Astrocyte of the spinal cord (primary cell): ENCODE data around the gene CNOT6L.

ENCODE experiments used
- DNase-seq: peaks from one replicate; pipeline ENCODE4 v3.0.0; 2011; ENCODE audit warnings: low read depth, low spot score
- H3K4me3 ChIP-seq: 2 replicates; pipeline ENCODE4 v1.5.1; 2011; ENCODE audit warnings: low read depth, mild to moderate bottlenecking, low read length, moderate library complexity
- in situ Hi-C: cut with HindIII; loops from 2 replicates; pipeline ENCODE4 v1.10.0; 2017; ENCODE audit warnings: low sequenced_read_pairs
- TF ChIP-seq, protein P1 (sequence below): IDR thresholded peaks from 2 replicates; pipeline ENCODE4 v1.5.1; 2012; ENCODE audit warnings: low read depth, mild to moderate bottlenecking, low read length, inconsistent platforms

Gene CNOT6L

DNA sequence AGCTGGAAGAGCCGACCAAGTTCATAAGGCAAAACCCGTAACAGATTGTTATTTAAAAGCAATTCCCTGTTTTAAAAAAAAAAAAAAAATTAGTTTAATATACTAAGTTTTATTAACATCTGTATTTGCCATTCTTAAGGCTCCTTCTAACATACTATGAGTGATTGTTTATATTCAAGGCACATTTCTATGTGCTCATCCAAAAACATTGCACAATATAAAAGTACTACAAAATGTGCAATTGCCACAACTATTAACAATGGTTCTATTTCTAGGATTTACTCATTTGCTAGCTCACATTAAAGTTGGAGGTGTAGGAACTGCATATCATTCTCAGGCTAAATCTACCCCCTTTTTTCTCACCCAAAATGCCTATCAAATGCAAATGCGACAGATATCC, 46.1 kb downstream of the CNOT6L start:
- no peak for DNase-seq
- H3K4me3 ChIP-seq: no peak overlapping the region
- TF ChIP-seq, protein P1, sequence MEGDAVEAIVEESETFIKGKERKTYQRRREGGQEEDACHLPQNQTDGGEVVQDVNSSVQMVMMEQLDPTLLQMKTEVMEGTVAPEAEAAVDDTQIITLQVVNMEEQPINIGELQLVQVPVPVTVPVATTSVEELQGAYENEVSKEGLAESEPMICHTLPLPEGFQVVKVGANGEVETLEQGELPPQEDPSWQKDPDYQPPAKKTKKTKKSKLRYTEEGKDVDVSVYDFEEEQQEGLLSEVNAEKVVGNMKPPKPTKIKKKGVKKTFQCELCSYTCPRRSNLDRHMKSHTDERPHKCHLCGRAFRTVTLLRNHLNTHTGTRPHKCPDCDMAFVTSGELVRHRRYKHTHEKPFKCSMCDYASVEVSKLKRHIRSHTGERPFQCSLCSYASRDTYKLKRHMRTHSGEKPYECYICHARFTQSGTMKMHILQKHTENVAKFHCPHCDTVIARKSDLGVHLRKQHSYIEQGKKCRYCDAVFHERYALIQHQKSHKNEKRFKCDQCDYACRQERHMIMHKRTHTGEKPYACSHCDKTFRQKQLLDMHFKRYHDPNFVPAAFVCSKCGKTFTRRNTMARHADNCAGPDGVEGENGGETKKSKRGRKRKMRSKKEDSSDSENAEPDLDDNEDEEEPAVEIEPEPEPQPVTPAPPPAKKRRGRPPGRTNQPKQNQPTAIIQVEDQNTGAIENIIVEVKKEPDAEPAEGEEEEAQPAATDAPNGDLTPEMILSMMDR: no peak
- in situ Hi-C loops: no loop called here

DNA sequence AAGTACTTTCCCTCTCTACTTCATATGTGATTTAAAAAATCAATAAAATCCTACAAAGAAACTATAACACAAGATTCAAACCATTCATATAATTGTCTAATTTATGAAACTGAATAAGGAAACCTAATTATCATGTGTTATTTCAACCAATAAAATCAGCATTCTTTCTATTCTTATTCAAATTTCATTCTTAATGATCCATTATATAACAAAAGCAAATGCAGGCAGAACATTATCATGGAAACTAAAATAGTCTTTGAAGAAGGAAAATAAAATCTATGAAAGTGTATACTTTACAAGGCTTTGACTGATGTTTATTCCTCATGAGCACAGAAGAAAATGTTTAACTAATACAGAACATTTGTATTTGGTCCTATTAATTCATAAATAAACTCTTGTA, 47.6 kb downstream of the CNOT6L start:
- in situ Hi-C loops: no loop called here
- no peak overlapping the region for H3K4me3 ChIP-seq
- no peak for DNase-seq
- TF ChIP-seq, protein P1: no peak

DNA sequence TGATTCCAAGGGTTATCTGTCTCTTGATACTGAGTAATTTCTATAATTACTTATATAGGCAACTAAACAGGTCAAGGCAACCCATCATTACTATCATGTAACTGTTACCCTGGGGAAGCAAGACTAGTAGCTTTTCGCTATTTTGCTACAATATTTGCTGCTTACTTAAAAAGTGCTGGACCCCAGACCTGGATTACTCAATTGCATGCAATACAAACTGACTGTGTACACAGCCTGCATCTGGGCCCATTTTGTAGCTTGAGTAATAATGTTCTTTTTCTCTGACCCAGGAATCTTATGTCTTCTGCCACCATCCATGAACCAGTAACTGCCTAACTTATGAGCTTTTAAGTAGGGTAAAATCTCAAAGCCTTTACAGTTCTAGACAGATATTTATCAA, 53.4 kb downstream of the CNOT6L start:
- TF ChIP-seq, protein P1: no peak

DNA sequence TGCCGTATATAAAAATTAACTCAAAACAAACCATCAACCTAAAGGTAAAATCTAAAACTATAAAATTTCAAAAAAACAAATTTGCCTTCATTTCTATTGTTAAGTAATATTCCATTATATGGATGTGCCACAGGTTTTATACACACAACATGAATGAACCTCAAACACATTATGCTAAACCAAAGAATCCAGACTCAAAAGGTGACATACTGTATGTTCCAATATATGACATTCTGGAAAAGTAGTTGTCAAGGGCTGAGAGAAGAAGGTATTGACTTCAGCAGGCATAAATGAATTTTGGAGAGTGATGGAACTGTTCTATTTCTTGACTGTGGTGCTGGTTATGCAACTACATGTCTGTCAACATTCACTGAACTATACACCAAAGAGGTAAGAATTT, 56.6 kb downstream of the CNOT6L start:
- TF ChIP-seq, protein P1: no peak
- in situ Hi-C loops: no loop called here
- no peak overlapping the region for H3K4me3 ChIP-seq
- no peak for DNase-seq

More for the DNA sequence above, 53.4 kb downstream of the CNOT6L start:
- DNase-seq: no peak
- H3K4me3 ChIP-seq: no peak overlapping the region
- in situ Hi-C loops: no loop called here

DNA sequence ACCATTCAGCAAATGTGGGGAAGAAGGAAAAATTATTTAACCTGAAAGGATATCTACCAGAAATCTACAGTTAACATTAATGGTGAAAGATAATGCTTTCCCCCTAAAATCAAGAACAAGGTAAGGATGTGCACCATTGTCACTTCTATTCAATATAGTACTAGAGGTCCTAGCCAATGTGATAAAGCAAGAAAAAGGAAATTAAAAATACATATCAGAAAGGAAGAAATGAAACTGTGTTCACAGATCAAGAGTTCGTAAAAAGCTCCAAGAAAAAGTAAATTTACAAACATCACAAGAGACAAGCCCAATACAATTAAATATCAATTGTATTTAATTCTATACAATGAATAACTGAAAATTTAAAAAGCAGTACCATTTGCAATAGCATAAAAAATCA, 57.6 kb downstream of the CNOT6L start:
- DNase-seq: no peak
- no peak overlapping the region for H3K4me3 ChIP-seq
- in situ Hi-C loops: no loop called here
- TF ChIP-seq, protein P1: no peak

DNA sequence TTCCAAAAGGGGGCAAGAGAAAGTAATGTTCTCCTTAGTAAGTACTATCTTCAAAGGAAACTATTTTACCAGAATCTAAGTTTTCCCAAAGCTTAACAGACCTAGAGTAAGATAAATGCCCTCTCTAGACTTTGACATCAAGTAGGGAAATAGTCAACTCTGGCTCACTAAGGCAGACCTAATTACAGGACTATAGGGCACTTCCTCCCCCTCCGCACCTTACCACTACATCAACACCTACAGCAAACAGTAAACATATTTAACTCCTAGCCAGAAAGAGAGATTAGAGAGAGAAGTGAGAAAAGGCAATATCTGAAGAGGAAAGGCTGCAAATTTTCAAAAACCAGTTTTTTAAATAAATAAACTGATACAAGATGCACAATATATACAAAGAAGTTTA, 60.4 kb downstream of the CNOT6L start:
- DNase-seq: no peak
- in situ Hi-C loops: no loop called here
- no peak overlapping the region for H3K4me3 ChIP-seq
- TF ChIP-seq, protein P1: no peak

GRCh38 chr4:77751764-77752163, 67.4 kb downstream of the CNOT6L start:
- in situ Hi-C loops: no loop called here
- TF ChIP-seq, protein P1: no peak
- H3K4me3 ChIP-seq: no peak overlapping the region
- no peak for DNase-seq
